Mesendoderm (in vitro differentiated cells): Measurements from ENCODE around the gene ZFHX3.

Experiments
- DNase-seq: peaks from one replicate; pipeline ENCODE4 v3.0.0; 2013
- H2AK5ac ChIP-seq: 2 replicates; pipeline ENCODE4 v1.6.1; 2013; ENCODE audit warnings: low read length, inconsistent platforms
- H2BK120ac ChIP-seq: 2 replicates; pipeline ENCODE4 v1.6.1; 2013; ENCODE audit warnings: low read depth, mild to moderate bottlenecking, low read length, moderate library complexity, mixed read lengths
- H2BK15ac ChIP-seq: replicated peaks from 2 replicates; pipeline ENCODE4 v1.6.1; 2013; ENCODE audit warnings: low read depth, mild to moderate bottlenecking, moderate library complexity
- H2BK5ac ChIP-seq: 2 replicates; pipeline ENCODE4 v1.6.1; 2013; ENCODE audit warnings: low read length, inconsistent platforms
- H3K18ac ChIP-seq: 2 replicates; pipeline ENCODE4 v1.6.1; 2013; ENCODE audit warnings: mild to moderate bottlenecking, low read length, mixed read lengths
- H3K23ac ChIP-seq: one replicate; pipeline ENCODE4 v1.6.1; 2013; ENCODE audit warnings: low read length
- H3K27ac ChIP-seq: 2 replicates; pipeline ENCODE4 v1.5.1; 2013; ENCODE audit warnings: low read depth, mild to moderate bottlenecking, inconsistent platforms, low read length, moderate library complexity
- H3K27me3 ChIP-seq: 2 replicates; pipeline ENCODE4 v1.6.1; 2013; ENCODE audit warnings: low read length, control low read depth, mild to moderate bottlenecking, inconsistent platforms; ENCODE audit not compliant: insufficient read depth, poor library complexity
- H3K36me3 ChIP-seq: 2 replicates; pipeline ENCODE4 v1.6.1; 2013; ENCODE audit warnings: low read length, inconsistent platforms; ENCODE audit not compliant: control insufficient read depth, insufficient read depth
- H3K4ac ChIP-seq: one replicate; pipeline ENCODE4 v1.6.1; 2013; ENCODE audit warnings: low read depth, mild to moderate bottlenecking, low read length, moderate library complexity
- H3K4me1 ChIP-seq: 2 replicates; pipeline ENCODE4 v1.6.1; 2013; ENCODE audit warnings: low read depth, low read length, inconsistent platforms; ENCODE audit not compliant: control insufficient read depth
- H3K4me2 ChIP-seq: 2 replicates; pipeline ENCODE4 v1.6.1; 2013; ENCODE audit warnings: low read length
- H3K4me3 ChIP-seq: 2 replicates; pipeline ENCODE4 v1.5.1; 2013; ENCODE audit warnings: mild to moderate bottlenecking, low read length
- H3K56ac ChIP-seq: one replicate; pipeline ENCODE4 v1.6.1; 2013; ENCODE audit warnings: low read length
- H3K79me1 ChIP-seq: 2 replicates; pipeline ENCODE4 v1.6.1; 2013; ENCODE audit warnings: low read length, inconsistent platforms
- H3K79me2 ChIP-seq: 2 replicates; pipeline ENCODE4 v1.6.1; 2013; ENCODE audit warnings: mild to moderate bottlenecking, low read length; ENCODE audit not compliant: control insufficient read depth, insufficient read depth
- H3K9ac ChIP-seq: 2 replicates; pipeline ENCODE4 v1.6.1; 2013; ENCODE audit warnings: low read length, inconsistent platforms
- H4K5ac ChIP-seq: one replicate; pipeline ENCODE4 v1.6.1; 2013; ENCODE audit warnings: low read length
- H4K8ac ChIP-seq: one replicate; pipeline ENCODE4 v1.6.1; 2013; ENCODE audit warnings: low read depth, mild to moderate bottlenecking, control low read depth, low read length, moderate library complexity
- WGBS: extraction: QIAGEN DNeasy Blood & Tissue Kit; methylation state at CpG from one replicate; pipeline ENCODE4 v1.1.7; 2013; ENCODE audit warnings: low lambda C conversion rate, missing lambda C conversion rate; ENCODE audit not compliant: insufficient coverage; ENCODE audit errors: extremely low coverage; 5-methylcytosine and 5-hydroxymethylcytosine counted together

The ZFHX3 gene

GRCh38 chr16:72783716-72784318 is 264.1 kb downstream of the ZFHX3 start:
- Histone ChIP-seq H3K56ac (no peak overlapping the region), H3K4ac (no peak overlapping the region), H3K4me1 (no peaks in the 10 kb centered on the region), H3K9ac (no peak overlapping the region), H2AK5ac (no peak overlapping the region), H3K4me3 (no peak overlapping the region), H3K27ac (no peak overlapping the region), H3K18ac (no peak overlapping the region), H3K4me2 (no peak overlapping the region), H2BK15ac (no peak overlapping the region), H4K8ac (no peak overlapping the region), H2BK120ac (no peak overlapping the region), H3K36me3 (no peaks in the 10 kb centered on the region), H3K23ac (no peak overlapping the region), H4K5ac (no peak overlapping the region), H3K79me2 (no peaks in the 10 kb centered on the region), H3K79me1 (no peaks in the 10 kb centered on the region), H2BK5ac (no peak overlapping the region), H3K27me3 (no peaks in the 10 kb centered on the region)
- WGBS = no CpG with 5 or more reads among the region's 4 CpGs
- no peak for DNase-seq

GRCh38 chr16:72769876-72770275 is 278.1 kb downstream of the ZFHX3 start:
- no peak overlapping the region for H3K23ac ChIP-seq
- H2BK5ac ChIP-seq = no peak overlapping the region
- H3K18ac ChIP-seq = no peak overlapping the region
- H3K9ac ChIP-seq = no peak overlapping the region
- H3K4ac ChIP-seq = no peak overlapping the region
- no CpG with 5 or more reads among the region's 1 CpG for WGBS
- H4K5ac ChIP-seq = no peak overlapping the region
- no peak for DNase-seq
- H3K27me3 ChIP-seq = no peaks in the 10 kb centered on the region
- no peak overlapping the region for H2AK5ac ChIP-seq
- H3K4me3 ChIP-seq = no peak overlapping the region
- peaks cover 2% of the 10 kb centered on the region for H3K4me1 ChIP-seq
- H3K56ac ChIP-seq = no peak overlapping the region
- H3K36me3 ChIP-seq = no peaks in the 10 kb centered on the region
- H4K8ac ChIP-seq = no peak overlapping the region
- H2BK15ac ChIP-seq = no peak overlapping the region
- no peaks in the 10 kb centered on the region for H3K79me1 ChIP-seq
- H2BK120ac ChIP-seq = no peak overlapping the region
- no peak overlapping the region for H3K4me2 ChIP-seq
- no peak overlapping the region for H3K27ac ChIP-seq
- H3K79me2 ChIP-seq = no peaks in the 10 kb centered on the region

- Histone ChIP-seq H4K8ac (no peak overlapping the region), H3K79me1 (no peaks in the 10 kb centered on the region), H3K4me2 (no peak overlapping the region), H2AK5ac (no peak overlapping the region), H3K4ac (no peak overlapping the region), H3K23ac (no peak overlapping the region), H2BK15ac (no peak overlapping the region), H3K36me3 (no peaks in the 10 kb centered on the region), H3K18ac (no peak overlapping the region), H2BK120ac (no peak overlapping the region), H3K56ac (no peak overlapping the region), H3K4me1 (peaks cover 2% of the 10 kb centered on the region), H3K9ac (no peak overlapping the region), H3K27ac (no peak overlapping the region), H3K4me3 (no peak overlapping the region), H4K5ac (no peak overlapping the region), H3K79me2 (no peaks in the 10 kb centered on the region), H2BK5ac (no peak overlapping the region), H3K27me3 (no peaks in the 10 kb centered on the region)
- no CpG with 5 or more reads among the region's 5 CpGs for WGBS
- no peak for DNase-seq
Measured at GRCh38 chr16:72768591-72768990, 279.3 kb downstream of the ZFHX3 start.

GRCh38 chr16:72766506-72766905 is 281.4 kb downstream of the ZFHX3 start:
- Histone ChIP-seq H3K4ac (no peak overlapping the region), H3K4me2 (no peak overlapping the region), H3K79me2 (no peaks in the 10 kb centered on the region), H3K79me1 (no peaks in the 10 kb centered on the region), H3K4me1 (peaks cover 2% of the 10 kb centered on the region), H4K8ac (no peak overlapping the region), H2BK15ac (no peak overlapping the region), H3K23ac (no peak overlapping the region), H4K5ac (no peak overlapping the region), H3K18ac (no peak overlapping the region), H3K36me3 (no peaks in the 10 kb centered on the region), H2BK5ac (no peak overlapping the region), H3K9ac (no peak overlapping the region), H3K27ac (no peak overlapping the region), H3K4me3 (no peak overlapping the region), H2AK5ac (no peak overlapping the region), H2BK120ac (no peak overlapping the region), H3K27me3 (no peaks in the 10 kb centered on the region), H3K56ac (no peak overlapping the region)
- WGBS = no CpG with 5 or more reads among the region's 2 CpGs
- DNase-seq = no peak

- no peaks in the 10 kb centered on the region for H3K79me2 ChIP-seq
- H3K27ac ChIP-seq = no peak overlapping the region
- no peak overlapping the region for H3K23ac ChIP-seq
Measured at GRCh38 chr16:72764015-72764654, 283.8 kb downstream of the ZFHX3 start.

GRCh38 chr16:72760581-72760980 is 287.3 kb downstream of the ZFHX3 start:
- Histone ChIP-seq H3K4me1 (no peaks in the 10 kb centered on the region), H4K8ac (no peak overlapping the region), H3K56ac (no peak overlapping the region), H3K36me3 (no peaks in the 10 kb centered on the region), H3K4me3 (no peak overlapping the region), H3K18ac (no peak overlapping the region), H3K79me2 (no peaks in the 10 kb centered on the region), H3K9ac (no peak overlapping the region), H2BK15ac (no peak overlapping the region), H2BK120ac (no peak overlapping the region), H3K23ac (no peak overlapping the region), H3K27ac (no peak overlapping the region), H2AK5ac (no peak overlapping the region), H3K27me3 (no peaks in the 10 kb centered on the region), H2BK5ac (no peak overlapping the region), H3K4me2 (no peak overlapping the region), H3K79me1 (no peaks in the 10 kb centered on the region), H4K5ac (no peak overlapping the region), H3K4ac (no peak overlapping the region)
- DNase-seq = no peak

More at GRCh38 chr16:72764015-72764654, 283.8 kb downstream of the ZFHX3 start:
- Histone ChIP-seq H3K18ac (no peak overlapping the region), H4K5ac (no peak overlapping the region), H2BK120ac (no peak overlapping the region), H3K4me1 (no peaks in the 10 kb centered on the region), H3K27me3 (no peaks in the 10 kb centered on the region), H3K4me2 (no peak overlapping the region), H3K9ac (no peak overlapping the region), H3K4ac (no peak overlapping the region), H3K4me3 (no peak overlapping the region), H2BK15ac (no peak overlapping the region), H4K8ac (no peak overlapping the region), H3K79me1 (no peaks in the 10 kb centered on the region), H3K36me3 (no peaks in the 10 kb centered on the region), H3K56ac (no peak overlapping the region), H2AK5ac (no peak overlapping the region), H2BK5ac (no peak overlapping the region)
- no CpG with 5 or more reads among the region's 8 CpGs for WGBS
- no peak for DNase-seq
